ENCODE results near the gene FSD1L. TPM values are rescaled to one million over a fixed set of nuclear protein-coding genes. Genes with fewer than 3 reads are reported as not detected.

The FSD1L gene
- total and polyA plus RNA-seq, 2 of the 13 experiments (the other 11 are each of a cell fraction or from before 2014, with no cell fraction given) = 4.1 to 5.1 TPM

- TF ChIP-seq, protein P1, sequence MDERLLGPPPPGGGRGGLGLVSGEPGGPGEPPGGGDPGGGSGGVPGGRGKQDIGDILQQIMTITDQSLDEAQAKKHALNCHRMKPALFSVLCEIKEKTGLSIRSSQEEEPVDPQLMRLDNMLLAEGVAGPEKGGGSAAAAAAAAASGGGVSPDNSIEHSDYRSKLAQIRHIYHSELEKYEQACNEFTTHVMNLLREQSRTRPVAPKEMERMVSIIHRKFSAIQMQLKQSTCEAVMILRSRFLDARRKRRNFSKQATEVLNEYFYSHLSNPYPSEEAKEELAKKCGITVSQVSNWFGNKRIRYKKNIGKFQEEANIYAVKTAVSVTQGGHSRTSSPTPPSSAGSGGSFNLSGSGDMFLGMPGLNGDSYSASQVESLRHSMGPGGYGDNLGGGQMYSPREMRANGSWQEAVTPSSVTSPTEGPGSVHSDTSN (CRISPR knock-in tag; IDR thresholded peaks at IDR 0.05) = no peak
- 0 out of 2 replicates have a peak, but pooled peaks have one; percentile 6 for TF ChIP-seq STAT6 (CRISPR knock-in tag; IDR thresholded peaks at IDR 0.05; ENCODE audit: borderline replicate concordance)
- TF ChIP-seq ETV5 (CRISPR knock-in tag; IDR thresholded peaks at IDR 0.05; ENCODE audit: borderline replicate concordance) = peak; percentile 63; the same call in 1 of the 2 replicates
- TF ChIP-seq ZXDC (CRISPR knock-in tag; IDR thresholded peaks at IDR 0.05) = no peak
- TF ChIP-seq ZNF644 (CRISPR knock-in tag; IDR thresholded peaks at IDR 0.05; ENCODE audit: low read depth) = peak; percentile 53; the same call in 1 of the 2 replicates
- TF ChIP-seq REPIN1 (CRISPR knock-in tag; IDR thresholded peaks at IDR 0.05; ENCODE audit: borderline replicate concordance, low read depth) = peak; percentile 82; the same call in 1 of the 2 replicates
- TF ChIP-seq SP2 (CRISPR knock-in tag; IDR thresholded peaks at IDR 0.05) = 0 out of 2 replicates have a peak, but pooled peaks have one; percentile 31
- no peak for TF ChIP-seq MLLT10 (CRISPR knock-in tag; IDR thresholded peaks at IDR 0.05)
- TF ChIP-seq ATF6 (CRISPR knock-in tag; conservative IDR thresholded peaks at IDR 0.05) = no peak
Observed at GRCh38 chr9:105418588-105419500, 29.0 kb upstream of the FSD1L start (continued).

Measured in HepG2 (cell line).